GM10248 (cell line): Measurements from ENCODE around the gene ATP2A1.

ENCODE experiments used
- CTCF ChIA-PET: fragments of 300-600 bp; sonication (Branson Sonifier 250); formaldehyde crosslinking; extraction: SDS; loops from one replicate; lab custom pipeline; 2021; ENCODE audit warnings: antibody characterized with exemption; lab: Yijun Ruan, JAX
- POLR2A ChIA-PET: fragments of 350-650 bp; sonication (Branson Sonifier 250); formaldehyde crosslinking; extraction: SDS; loops from one replicate; lab custom pipeline; 2020; ENCODE audit warnings: antibody characterized with exemption; lab: Yijun Ruan, JAX
- DNase-seq: peaks from one replicate; pipeline ENCODE4 v3.0.0; 2012; ENCODE audit errors: extremely low spot score
- CTCF ChIP-seq: IDR thresholded peaks from 2 replicates; pipeline ENCODE4 v1.5.1; 2012; ENCODE audit warnings: mild to moderate bottlenecking, low read depth; ENCODE audit errors: extremely low read depth, missing control alignments, control extremely low read depth

ATP2A1 gene

DNA sequence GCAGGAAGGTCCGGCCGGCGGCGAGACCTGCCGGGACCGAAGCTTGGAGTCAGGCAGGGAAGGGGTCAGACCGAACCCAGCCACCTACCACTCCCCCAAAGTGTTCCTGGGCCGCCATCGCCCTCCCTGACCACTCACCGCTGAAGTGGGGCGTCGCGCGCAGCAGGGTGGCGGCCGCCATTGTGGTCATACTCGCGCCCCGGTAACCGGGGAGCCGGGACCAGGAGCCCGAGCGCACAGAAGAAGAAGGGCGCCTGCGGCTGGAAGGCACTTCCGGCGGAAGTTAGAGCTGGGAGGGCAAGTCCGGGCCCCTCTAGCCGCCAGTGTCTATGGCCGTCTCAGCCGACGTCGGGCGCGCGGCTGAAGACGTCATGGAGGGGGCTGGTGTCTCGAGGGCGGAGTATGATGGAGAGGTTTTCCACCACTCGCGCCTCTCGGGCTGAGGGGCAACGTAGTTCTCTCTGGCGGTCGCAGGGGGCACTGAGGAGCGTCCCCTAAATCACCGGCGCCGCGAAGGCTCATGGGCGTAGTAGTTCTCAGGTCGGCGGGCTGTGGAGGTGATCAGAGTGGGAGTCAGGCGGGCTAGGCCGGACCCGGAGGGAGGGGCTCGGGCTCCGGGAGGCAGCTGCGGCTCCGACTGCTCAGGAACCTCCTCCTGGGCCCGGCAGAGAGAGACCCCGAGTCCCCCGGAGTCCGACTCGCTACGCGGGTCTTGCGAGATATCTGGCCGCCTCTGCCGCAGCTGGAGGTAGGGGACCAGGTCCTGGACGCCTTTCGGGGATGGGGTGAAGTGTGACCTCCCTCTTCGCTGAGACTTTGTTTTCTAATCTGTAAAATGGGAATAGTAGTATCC, 32.0 kb upstream of the ATP2A1 start, which contains the start of gene TUFM:
Gene TUFM (minus strand): TSS at position 269 of the 853 bp plus-strand sequence. CDS start 79 bp downstream, at position 190.
- DNase-seq: peak; percentile 98
- ChIA-PET CTCF (interaction anchor here (1.0 to 6.1 kb wide), 12 partner anchors 8 to 100 kb away, joined by 3 to 53 read pairs (median 8); partner anchors contain the start of genes ATXN2L, RABEP2 and SH2B1), POLR2A (interaction anchor here (0.5 to 1.4 kb wide), 8 partner anchors 9 to 94 kb away, joined by 3 to 13 read pairs (median 4); partner anchors contain the start of genes ATXN2L and CD19)
- peak; percentile 82 for TF ChIP-seq CTCF

GRCh38 chr16:28846933-28847273, 31.4 kb upstream of the ATP2A1 start:
- CTCF ChIA-PET: interaction anchor here (1.1 to 6.1 kb wide), 11 partner anchors 8 to 99 kb away, joined by 3 to 53 read pairs (median 8); partner anchors contain the start of genes ATXN2L and SH2B1
- POLR2A ChIA-PET: interaction anchor here (0.7 to 1.4 kb wide), 6 partner anchors 8 to 85 kb away, joined by 3 to 13 read pairs (median 4); partner anchors contain the start of genes ATXN2L and CD19
- no peak for DNase-seq
- no peak for TF ChIP-seq CTCF

DNA sequence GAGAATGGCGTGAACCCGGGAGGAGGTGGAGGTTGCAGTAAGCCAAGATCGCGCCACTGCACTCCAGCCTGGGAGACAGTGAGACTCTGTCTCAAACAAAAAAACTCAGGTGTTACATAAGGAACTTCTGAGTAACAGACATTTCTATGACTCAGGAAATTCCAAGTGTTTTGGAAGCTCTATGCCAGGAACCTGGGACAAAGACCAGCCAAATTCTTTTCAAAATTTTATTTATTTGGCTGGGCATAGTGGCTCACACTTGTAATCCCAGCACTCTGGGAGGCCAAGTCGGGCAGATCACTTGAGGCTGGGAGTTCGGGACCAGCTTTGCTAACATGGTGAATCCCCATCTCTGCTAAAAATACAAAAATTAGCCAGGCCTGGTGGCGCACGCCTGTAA, 19.9 kb upstream of the ATP2A1 start:
- ChIA-PET CTCF (interaction anchor here (1.5 to 5.0 kb wide), 2 partner anchors 11 to 15 kb away, joined by 3 to 31 read pairs; partner anchors contain the start of gene TUFM), POLR2A (no interaction called here)
- no peak for DNase-seq
- TF ChIP-seq CTCF: no peak

- POLR2A ChIA-PET: no interaction called here
Observed at GRCh38 chr16:28859326-28859725, 19.0 kb upstream of the ATP2A1 start.

GRCh38 chr16:28863929-28864793, 14.1 kb upstream of the ATP2A1 start:
- ChIA-PET POLR2A (interaction anchor here (0.6 to 1.1 kb wide), 2 partner anchors 15 to 69 kb away, joined by 3 to 6 read pairs; no protein-coding TSS in a partner anchor), CTCF (interaction anchor here (1.0 to 5.1 kb wide), 8 partner anchors 10 to 81 kb away, joined by 3 to 48 read pairs (median 8); partner anchors contain the start of genes ATP2A1, CD19 and TUFM)
- no peak for TF ChIP-seq CTCF
- no peak for DNase-seq

More at GRCh38 chr16:28859326-28859725, 19.0 kb upstream of the ATP2A1 start:
- CTCF ChIA-PET: interaction anchor here (1.5 to 5.0 kb wide), 2 partner anchors 12 to 14 kb away, joined by 3 to 31 read pairs; partner anchors contain the start of gene TUFM
- no peak for DNase-seq
- no peak for TF ChIP-seq CTCF
